ENCODE measurements around the gene TAS2R30. TPM values are rescaled to one million over a fixed set of nuclear protein-coding genes. Genes with fewer than 3 reads are reported as not detected.
"Not testable (repeated sequence)": the region's sequence is repeated elsewhere in the genome, so short reads cannot be mapped to it uniquely, and the experiment has no call there.

The TAS2R30 gene
- total RNA-seq, 1 donor from 2014 or later = 18.1 TPM

- DNase-seq = not testable (repeated sequence)
Measured at GRCh38 chr12:11114130-11114529, 20.3 kb downstream of the TAS2R30 start.

DNA sequence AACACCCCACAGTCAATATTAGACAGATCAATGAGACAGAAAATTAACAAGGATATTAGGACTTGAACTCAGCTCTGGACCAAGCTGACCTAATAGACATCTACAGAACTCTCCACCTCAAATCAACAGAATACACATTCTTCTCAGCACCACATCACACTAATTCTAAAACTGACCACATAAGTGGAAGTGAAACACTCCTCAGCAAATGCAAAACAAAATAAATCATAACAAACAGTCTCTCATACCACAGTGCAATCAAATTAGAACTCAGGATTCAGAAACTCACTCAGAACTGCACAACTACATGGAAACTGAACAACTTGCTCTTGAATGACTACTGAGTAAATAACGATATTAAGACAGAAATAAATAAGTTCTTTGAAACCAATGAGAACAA, 23.2 kb downstream of the TAS2R30 start:
- not testable (repeated sequence) for DNase-seq

DNA sequence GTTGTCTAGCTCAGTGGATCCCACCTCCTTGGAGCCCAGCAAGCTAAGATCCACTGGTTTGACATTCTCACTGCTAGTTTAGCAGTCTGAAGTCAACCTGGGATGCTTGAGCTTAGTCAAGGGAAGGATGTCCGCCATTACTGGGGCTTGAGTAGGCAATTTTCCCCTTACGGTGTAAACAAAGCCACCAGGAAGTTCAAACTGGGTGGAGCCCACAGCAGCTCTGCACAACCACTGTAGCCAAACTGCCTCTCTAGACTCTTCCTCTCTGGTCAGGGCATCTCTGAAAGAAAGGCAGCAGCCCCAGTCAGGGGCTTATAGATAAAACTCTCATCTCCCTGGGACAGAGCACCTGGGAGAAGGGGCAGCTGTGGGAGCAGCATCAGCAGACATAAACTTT, 25.6 kb downstream of the TAS2R30 start:
- DNase-seq = no peak

GRCh38 chr12:11107719-11108118, 26.7 kb downstream of the TAS2R30 start:
- DNase-seq = no peak

DNA sequence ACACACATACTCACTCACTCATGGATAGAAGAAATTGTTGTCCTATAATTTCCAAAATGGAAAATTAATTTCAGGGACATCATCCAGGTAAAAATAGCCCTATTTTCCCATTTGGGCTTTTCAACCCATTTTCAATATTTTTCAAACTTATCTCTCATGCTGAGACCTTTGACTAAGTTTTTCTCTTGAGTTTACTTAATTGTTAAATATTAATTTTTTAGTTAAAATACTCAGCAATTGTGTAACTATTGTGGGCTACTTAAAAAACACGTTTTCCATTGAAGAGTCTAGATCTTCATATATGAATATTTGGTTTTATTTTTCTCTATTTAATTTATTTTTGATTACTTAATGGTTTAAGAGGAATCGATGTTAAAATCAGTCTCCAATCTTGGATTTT, 28.2 kb downstream of the TAS2R30 start:
- no peak for DNase-seq

- no peak for DNase-seq
Measured at GRCh38 chr12:11105546-11105945, 28.9 kb downstream of the TAS2R30 start.

DNA sequence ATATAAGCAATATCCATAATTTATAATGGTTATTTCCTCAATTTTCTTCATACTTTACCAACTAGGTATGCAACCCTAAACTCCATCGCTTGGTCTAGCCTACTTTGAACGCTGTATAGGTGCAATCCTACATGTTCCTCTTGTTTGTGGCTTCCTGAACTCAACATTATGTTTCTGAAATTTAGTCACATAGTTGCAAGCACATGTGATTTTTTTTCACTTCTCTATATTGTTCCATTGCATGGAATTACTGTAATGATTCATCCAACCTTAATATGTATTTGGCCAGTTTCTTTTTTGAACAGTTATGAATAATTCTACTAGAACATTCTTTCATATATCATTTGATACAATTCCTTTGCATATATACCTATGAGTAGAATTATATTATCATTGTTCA, 39.5 kb downstream of the TAS2R30 start:
- DNase-seq = not testable (repeated sequence)

DNA sequence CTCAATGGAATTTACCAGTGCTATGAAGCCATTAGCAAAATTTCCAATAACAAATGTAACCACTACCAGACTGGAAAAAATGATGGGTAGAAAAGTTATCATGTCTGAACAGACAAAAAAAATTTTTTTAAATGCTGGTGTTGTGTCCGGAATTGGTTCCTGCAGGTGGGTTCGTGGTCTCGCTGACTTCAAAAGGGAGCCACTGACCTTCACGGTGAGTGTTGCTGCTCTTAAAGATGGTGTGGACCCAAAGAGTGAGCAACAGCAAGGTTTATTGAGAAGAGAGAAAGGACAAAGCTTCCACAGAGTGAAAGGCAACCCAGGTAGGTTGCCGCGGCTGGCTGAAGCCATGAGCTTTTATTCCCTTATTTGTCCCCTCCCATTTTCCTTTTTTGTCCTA, 42.3 kb downstream of the TAS2R30 start, which contains the start of gene TAS2R43:
Gene TAS2R43, minus strand, starts transcription at position 186 of the 400 bp plus-strand sequence. Its CDS starts 84 bp downstream, at position 102.
- DNase-seq = no peak

DNA sequence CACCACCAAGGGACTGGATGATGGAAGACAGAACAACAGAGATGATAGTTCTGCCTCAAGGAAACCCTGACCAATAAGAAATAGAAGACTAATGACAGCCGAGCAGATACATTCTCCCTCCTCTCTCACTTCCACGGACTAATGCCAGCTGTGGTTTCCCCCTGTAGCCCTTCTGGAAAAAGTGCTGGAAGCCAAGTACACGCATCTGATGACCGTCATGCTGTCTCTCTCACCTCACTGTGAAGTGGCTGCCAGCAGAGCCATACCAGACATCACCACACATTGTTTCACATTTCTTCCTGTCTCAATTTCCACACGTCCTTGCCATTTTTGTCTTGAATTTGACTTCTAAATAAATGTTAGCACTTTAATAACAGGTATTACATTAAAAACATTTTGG, 45.2 kb downstream of the TAS2R30 start:
- DNase-seq = no peak

GRCh38 chr12:11085419-11085818, 49.0 kb downstream of the TAS2R30 start:
- no peak for DNase-seq

Small RNA genes lying within 50 kb of the gene (small RNA-seq; reads per million reads assigned to genes)
- not detected for gene AC018630.1 (ENCODE audit: low replicate concordance)

Other genes starting within 250 kb of the TAS2R30 start
- gene TAS2R13, start 225.1 kb downstream of the TAS2R30 start, total RNA-seq = 6.2 TPM
- gene PRH2, start 205.4 kb downstream of the TAS2R30 start, total RNA-seq = not detected
- gene TAS2R14, start 195.4 kb downstream of the TAS2R30 start, total RNA-seq = 6.8 TPM
- gene TAS2R50, start 147.7 kb downstream of the TAS2R30 start, total RNA-seq = 6.1 TPM
- 10.4 TPM for gene TAS2R20, start 136.3 kb downstream of the TAS2R30 start, total RNA-seq
- gene TAS2R19, start 112.0 kb downstream of the TAS2R30 start, total RNA-seq = 12.6 TPM
- 13.5 TPM for gene TAS2R31, start 103.2 kb downstream of the TAS2R30 start, total RNA-seq
- 7.0 TPM for gene TAS2R46, start 72.3 kb downstream of the TAS2R30 start, total RNA-seq
- 8.5 TPM for gene TAS2R43, start 42.3 kb downstream of the TAS2R30 start, total RNA-seq
- gene SMIM10L1, start 36.5 kb upstream of the TAS2R30 start, total RNA-seq = 4.1 TPM
- not detected for gene TAS2R42, start 52.3 kb upstream of the TAS2R30 start, total RNA-seq
- gene PRB3, start 135.1 kb upstream of the TAS2R30 start, total RNA-seq = not detected
- not detected for gene PRB4, start 175.8 kb upstream of the TAS2R30 start, total RNA-seq